GM19193 (cell line): ENCODE results near the gene TMEM18.

Experiments used
- POLR2A ChIP-seq: IDR thresholded peaks from 4 replicates; pipeline ENCODE4 v1.6.1; 2011; ENCODE audit not compliant: insufficient read depth, insufficient read length; ENCODE audit errors: extremely low read depth

TMEM18 gene

DNA sequence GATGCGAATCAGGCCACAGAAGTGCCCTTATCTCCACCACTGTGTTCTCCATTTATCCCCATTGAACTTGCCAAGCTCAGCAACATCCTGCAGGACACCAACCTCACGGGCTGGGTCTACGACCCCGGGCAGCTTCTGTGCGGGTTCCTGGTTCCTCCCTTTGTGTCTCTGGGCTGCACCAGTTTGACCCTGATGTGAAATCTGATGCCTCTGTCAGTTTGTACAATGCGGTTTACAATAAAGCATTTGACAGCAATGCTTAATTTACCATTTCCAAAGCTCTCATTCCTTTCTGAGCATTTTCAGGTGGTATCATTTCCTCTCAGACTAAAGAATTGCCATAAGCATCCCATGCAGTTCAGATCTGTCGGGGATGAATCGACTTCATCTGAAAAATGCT, 3.3 kb upstream of the TMEM18 start:
- no peak for TF ChIP-seq POLR2A

- no peak for TF ChIP-seq POLR2A
These were observed 1.8 kb upstream of the TMEM18 start for GRCh38 chr2:678964-679363.

DNA sequence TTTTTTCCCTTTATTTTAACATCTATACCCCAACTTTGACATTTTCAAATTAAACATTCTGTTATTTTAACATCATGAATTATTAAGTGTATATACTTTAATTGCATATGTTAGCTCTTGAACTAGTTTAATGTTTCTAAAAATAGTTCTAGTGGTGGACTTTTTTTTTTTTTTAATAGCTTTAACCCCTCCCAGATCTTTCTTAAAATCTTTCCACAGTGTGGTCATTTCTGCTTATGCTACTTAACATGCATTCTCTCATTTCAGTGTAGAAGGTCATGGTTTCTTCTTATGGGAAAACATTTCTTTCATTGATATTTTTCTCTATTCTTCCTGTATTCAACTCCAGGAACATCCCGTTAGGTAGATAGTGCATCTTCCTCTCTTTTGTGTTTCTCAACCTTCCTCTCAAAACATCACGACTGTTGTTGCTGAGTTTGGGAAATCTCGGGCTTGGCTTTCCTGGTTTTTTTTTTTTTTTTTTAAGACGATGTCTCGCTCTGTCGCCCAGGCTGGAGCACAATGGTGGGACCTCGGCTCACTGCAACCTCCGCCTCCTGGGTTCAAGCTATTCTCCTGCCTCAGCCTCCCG, 849 bp upstream of the TMEM18 start:
- no peak for TF ChIP-seq POLR2A

- TF ChIP-seq POLR2A, result no peak
These were observed 555 bp downstream of the TMEM18 start for GRCh38 chr2:676647-677055.

DNA sequence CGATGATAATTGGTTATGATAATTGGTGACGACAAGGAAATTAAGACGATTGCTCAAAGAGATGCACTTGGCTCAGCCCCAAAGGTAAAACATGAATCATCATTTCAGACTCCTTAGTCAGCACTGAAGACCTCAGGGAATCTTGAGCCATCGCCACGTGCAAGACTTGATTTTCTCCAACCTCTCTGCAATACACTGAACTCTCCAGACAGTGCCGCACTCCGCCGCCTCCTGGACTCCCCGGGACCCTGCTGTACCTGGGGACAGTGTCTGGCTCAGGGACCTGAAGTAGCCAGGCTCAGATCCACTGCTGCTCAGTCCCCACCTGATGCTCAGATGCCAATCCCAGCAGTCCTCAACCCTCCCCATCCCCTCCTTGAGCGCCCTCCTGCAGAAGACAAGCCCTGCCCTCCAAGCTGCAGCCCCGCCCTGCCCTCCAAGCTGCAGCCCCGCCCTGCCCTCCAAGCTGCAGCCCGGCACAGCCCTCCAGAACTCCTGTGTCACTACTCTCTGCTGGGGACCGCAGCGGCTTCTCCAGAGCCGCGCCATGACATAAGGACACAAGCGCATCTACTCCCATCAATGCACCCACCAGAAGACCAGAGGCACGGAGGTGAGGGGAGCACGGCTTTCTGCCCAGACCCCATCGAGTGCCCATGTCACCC, 1.1 kb downstream of the TMEM18 start:
- TF ChIP-seq POLR2A, result no peak

- no peak for TF ChIP-seq POLR2A
These were observed 1.7 kb downstream of the TMEM18 start for GRCh38 chr2:675460-675859.

- TF ChIP-seq POLR2A, result no peak
These were observed 2.2 kb downstream of the TMEM18 start for GRCh38 chr2:675051-675450.

DNA sequence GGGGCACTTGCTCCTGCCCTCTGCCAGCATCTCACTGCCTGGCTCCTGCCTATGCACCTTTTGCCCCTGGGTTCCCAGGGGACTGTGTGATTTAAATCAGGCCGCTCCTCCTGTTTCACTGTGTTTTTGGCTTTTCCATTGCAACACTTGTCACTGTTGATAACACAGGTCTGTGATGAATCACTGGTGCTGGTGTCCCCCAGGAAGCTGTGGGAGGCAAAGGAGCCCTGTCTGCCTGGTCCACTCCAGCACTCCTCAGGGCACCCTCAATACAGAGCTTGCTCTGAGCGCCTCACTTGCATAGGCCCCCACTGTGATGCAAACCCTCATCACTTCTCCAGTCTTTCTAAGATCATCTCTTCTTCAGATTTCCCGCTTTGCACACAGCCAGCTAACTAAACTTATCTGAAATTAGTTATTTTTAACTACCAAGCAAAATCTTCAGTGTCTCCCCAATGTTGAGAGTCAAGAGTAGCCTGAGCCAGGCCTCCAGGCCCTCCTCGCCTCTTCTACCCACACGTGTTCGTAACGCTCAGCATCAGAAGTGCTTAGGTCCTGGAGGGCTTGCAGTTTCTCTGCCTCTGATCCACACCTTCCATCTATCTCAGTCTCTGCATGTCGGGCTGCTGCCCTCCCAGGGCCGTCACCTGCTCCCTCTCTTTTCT, 2.8 kb downstream of the TMEM18 start:
- no peak for TF ChIP-seq POLR2A

DNA sequence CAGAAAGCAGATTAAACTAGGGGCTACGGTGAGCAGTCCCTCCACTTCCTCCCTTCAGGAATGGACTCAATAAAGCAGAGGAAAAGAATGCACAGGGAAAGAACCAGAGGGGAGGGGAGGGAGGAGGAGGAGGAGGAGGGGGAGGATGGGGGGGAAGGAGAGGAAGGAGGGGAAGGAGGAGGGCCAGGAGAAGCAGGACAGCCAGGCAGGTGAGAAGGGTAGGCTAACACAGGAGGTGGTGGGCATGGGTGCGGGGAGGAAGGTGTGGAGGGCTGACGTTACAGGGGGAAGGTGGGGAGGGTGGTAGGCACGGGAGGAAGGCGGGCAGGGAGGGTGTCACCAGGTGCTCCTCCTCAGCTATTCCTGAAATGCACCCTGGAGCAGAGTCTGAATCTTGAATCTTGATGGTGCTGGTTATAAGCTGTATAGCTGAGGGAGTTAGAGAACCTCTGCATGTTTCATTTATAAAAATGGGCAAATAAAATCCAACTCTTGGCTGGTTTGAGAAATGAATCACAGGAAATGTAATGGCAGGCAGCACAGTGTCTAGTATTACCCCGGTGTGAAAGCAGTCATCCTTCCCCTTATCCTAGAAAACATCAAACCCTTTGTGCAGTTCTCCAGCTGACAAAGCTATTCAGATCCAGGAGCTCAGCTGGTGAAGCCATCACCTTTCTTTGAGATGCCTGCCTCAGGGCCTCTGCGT, 3.4 kb downstream of the TMEM18 start:
- TF ChIP-seq POLR2A, result no peak

- TF ChIP-seq POLR2A, result no peak
These were observed 4.2 kb downstream of the TMEM18 start for GRCh38 chr2:673016-673415.

DNA sequence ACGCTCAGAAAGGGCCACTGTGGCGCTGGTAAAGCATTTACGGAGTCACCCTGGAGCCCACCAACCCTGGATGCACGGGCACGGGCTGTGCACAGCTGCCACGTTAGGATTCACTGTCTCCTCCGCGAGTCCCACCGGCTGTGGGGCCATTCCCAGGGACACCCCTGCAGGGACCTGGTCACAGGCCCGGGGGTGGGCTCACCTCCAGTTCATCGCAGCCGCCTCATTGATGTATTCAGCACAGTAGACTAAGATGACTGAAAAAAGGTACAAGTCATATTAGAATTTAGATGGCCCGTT, 4.7 kb downstream of the TMEM18 start:
- no peak for TF ChIP-seq POLR2A

DNA sequence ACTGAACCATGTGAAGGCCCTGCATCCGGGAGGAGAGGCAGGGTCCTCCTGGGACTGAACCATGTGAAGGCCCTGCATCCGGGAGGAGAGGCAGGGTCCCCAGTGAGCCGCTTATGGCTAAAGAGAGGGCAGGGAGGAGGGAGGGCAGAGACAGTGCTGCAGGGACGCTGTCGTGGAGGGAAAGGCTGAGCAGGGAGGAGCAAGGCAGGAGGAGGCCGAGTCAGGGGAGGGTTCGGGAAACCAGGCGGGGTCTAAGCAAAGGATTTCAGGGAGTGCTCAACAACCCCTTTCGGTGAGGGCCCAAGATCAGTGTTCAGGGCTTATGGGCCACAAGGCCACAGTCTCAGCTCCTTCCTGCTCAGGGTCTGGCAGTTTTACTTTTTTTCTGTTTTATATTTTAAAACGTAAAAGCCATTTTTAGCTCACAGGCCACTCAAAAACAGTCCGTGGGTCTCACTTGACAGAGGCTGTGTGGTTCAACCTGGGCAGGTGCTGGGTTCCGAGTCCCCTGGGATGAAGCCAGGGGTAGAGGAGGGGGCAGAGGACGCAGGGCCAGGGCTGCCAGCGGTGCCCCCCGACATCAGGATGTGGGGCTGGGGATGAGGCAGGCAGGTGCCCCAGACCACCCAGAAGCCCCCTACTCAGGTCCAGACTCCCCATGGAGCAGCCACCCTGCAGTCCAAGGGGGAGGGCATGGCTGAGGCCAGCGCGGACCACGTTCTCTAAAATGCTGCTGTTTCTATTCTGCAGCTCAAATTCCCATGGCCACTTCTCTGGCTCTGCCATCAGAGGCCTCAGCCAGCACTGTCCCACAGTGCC, 5.2 kb downstream of the TMEM18 start:
- no peak for TF ChIP-seq POLR2A

DNA sequence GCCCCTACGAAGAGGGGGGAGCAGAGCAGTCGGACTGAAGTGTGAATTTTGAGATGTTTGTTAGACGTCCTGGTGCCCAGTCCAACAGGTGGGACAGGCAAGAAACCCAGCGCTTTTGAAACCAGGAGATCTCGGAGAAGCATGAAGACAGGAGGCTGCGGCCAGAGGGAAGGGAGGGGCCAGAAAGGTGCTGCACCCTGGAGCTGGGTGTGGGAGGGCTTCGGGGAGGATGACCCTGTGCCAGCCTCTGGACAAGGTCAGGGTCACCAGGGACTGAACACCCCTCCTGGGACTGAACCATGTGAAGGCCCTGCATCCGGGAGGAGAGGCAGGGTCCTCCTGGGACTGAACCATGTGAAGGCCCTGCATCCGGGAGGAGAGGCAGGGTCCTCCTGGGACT, 6.1 kb downstream of the TMEM18 start:
- no peak for TF ChIP-seq POLR2A

DNA sequence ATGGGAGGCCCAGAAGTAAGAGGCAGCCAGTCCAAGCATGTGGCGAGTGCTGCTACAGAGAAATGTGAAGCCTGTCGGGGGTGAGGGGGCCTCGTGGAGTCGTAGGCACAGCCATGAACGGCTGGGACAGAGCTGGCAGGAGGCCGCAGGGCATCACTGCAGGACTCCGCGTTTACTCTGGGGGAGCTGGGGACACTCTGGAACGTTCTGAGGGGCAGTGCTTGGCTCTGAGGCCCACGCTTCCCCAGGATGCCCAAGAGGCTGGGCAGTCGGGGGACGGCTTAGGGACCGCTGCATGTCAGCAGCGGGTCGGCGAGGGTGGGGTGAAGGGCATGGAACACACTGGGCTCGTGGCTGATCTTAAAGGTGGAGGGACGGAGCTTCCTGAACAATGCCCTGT, 6.6 kb downstream of the TMEM18 start:
- no peak for TF ChIP-seq POLR2A

- no peak for TF ChIP-seq POLR2A
These were observed 7.9 kb downstream of the TMEM18 start for GRCh38 chr2:669323-669722.

GRCh38 chr2:668000-668398, 9.2 kb downstream of the TMEM18 start:
- TF ChIP-seq POLR2A, result no peak
